ENCODE data around the gene GRAMD4. TPM values are rescaled to one million over a fixed set of nuclear protein-coding genes. Genes with fewer than 3 reads are reported as not detected.

The GRAMD4 gene
- total RNA-seq, 1 experiment from 2014 or later, result 19.8 TPM

- Histone ChIP-seq H3K23ac (ENCODE audit: insufficient read length, low read depth, low read length) (no peak overlapping the region), H3K27ac (ENCODE audit: insufficient read length, low read depth, low read length) (no peak overlapping the region), H4K8ac (replicated peaks; ENCODE audit: insufficient read length, low read depth, low read length) (no peak overlapping the region), H2AFZ (ENCODE audit: low read length) (no peak overlapping the region), H3K79me2 (ENCODE audit: insufficient read depth, low read length) (no peaks in the 10 kb centered on the region), H2BK12ac (ENCODE audit: insufficient read length, low read depth, low read length) (no peak overlapping the region), H2BK120ac (ENCODE audit: low read depth, low read length, poor library complexity, severe bottlenecking) (no peak overlapping the region), H3K4me2 (ENCODE audit: insufficient read depth, insufficient read length, low read length) (no peak overlapping the region), H3K9me3 (ENCODE audit: control insufficient read depth, low read depth, low read length) (no peaks in the 10 kb centered on the region), H4K20me1 (ENCODE audit: control insufficient read depth, insufficient read depth, insufficient read length) (no peaks in the 10 kb centered on the region), H2AK5ac (ENCODE audit: insufficient read length, low read length) (no peak overlapping the region), H3K4me1 (ENCODE audit: insufficient read depth, low read length) (no peaks in the 10 kb centered on the region), H2BK20ac (ENCODE audit: low read depth, low read length, poor library complexity, severe bottlenecking) (no peak overlapping the region), H3K14ac (ENCODE audit: insufficient read depth, low read length) (no peak overlapping the region), H2BK15ac (ENCODE audit: low read depth, low read length) (no peak overlapping the region), H3K27me3 (ENCODE audit: insufficient read depth, low read length) (no peaks in the 10 kb centered on the region), H3K56ac (ENCODE audit: insufficient read length, low read depth, low read length) (no peak overlapping the region), H3K9ac (ENCODE audit: extremely low read depth, insufficient read length, low read length) (no peak overlapping the region), H4K91ac (ENCODE audit: insufficient read length, low read depth, low read length) (no peak overlapping the region), H3K79me1 (ENCODE audit: insufficient read depth, low read depth, low read length, poor library complexity, severe bottlenecking) (no peaks in the 10 kb centered on the region), H3K23me2 (ENCODE audit: insufficient read length, low read depth, low read length, poor library complexity, severe bottlenecking) (no peaks in the 10 kb centered on the region), H4K5ac (ENCODE audit: insufficient read length, low read depth, low read length) (no peak overlapping the region), H3K18ac (ENCODE audit: insufficient read length, low read depth, low read length) (no peak overlapping the region), H3T11ph (ENCODE audit: low read length) (no peak overlapping the region), H3K4ac (ENCODE audit: low read depth, low read length) (no peak overlapping the region), H2BK5ac (ENCODE audit: insufficient read length, low read length) (no peak overlapping the region)
- Mint-ChIP-seq H3K9me3 (no peaks in the 10 kb centered on the region), H3K4me1 (peaks cover 3 to 6% of the 10 kb centered on the region in 2 experiments), H3K36me3 (ENCODE audit: insufficient read depth in 1 of 3, low read depth in 3 of 3) (peaks cover 2 to 7% (median 5%) of the 10 kb centered on the region in 3 experiments; a peak in 5 of 7 replicates), H3K4me3 (no peak overlapping the region), H3K27me3 (ENCODE audit: low read depth) (no peaks in the 10 kb centered on the region), H3K27ac (no peak overlapping the region)
- DNase-seq, result no peak
- WGBS (ENCODE audit: extremely low coverage, insufficient read length, low lambda C conversion rate), result no CpG with 5 or more reads among the region's 10 CpGs
- TF ChIP-seq, protein P1, sequence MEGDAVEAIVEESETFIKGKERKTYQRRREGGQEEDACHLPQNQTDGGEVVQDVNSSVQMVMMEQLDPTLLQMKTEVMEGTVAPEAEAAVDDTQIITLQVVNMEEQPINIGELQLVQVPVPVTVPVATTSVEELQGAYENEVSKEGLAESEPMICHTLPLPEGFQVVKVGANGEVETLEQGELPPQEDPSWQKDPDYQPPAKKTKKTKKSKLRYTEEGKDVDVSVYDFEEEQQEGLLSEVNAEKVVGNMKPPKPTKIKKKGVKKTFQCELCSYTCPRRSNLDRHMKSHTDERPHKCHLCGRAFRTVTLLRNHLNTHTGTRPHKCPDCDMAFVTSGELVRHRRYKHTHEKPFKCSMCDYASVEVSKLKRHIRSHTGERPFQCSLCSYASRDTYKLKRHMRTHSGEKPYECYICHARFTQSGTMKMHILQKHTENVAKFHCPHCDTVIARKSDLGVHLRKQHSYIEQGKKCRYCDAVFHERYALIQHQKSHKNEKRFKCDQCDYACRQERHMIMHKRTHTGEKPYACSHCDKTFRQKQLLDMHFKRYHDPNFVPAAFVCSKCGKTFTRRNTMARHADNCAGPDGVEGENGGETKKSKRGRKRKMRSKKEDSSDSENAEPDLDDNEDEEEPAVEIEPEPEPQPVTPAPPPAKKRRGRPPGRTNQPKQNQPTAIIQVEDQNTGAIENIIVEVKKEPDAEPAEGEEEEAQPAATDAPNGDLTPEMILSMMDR (conservative IDR thresholded peaks at IDR 0.05), result no peak
Measured at GRCh38 chr22:46667245-46667623, 47.0 kb downstream of the GRAMD4 start.

Measured in H9 (cell line).